HG03378 (cell line): ENCODE measurements around the gene PPP4R2.
"Not testable (repeated sequence)": the region's sequence is repeated elsewhere in the genome, so short reads cannot be mapped to it uniquely, and the experiment has no call there.

Source experiments
- ATAC-seq: cut with Tn5 transposase; IDR thresholded peaks from one replicate; pipeline ENCODE4 v1.9.1; 2021; ENCODE audit warnings: mild to moderate bottlenecking, moderate library complexity; ENCODE audit not compliant: unreplicated experiment

The PPP4R2 gene

GRCh38 chr3:73021301-73021835 is 24.8 kb downstream of the PPP4R2 start:
- no peak for ATAC-seq

- ATAC-seq, result no peak
Observed at GRCh38 chr3:73024836-73025235, 28.2 kb downstream of the PPP4R2 start.

DNA sequence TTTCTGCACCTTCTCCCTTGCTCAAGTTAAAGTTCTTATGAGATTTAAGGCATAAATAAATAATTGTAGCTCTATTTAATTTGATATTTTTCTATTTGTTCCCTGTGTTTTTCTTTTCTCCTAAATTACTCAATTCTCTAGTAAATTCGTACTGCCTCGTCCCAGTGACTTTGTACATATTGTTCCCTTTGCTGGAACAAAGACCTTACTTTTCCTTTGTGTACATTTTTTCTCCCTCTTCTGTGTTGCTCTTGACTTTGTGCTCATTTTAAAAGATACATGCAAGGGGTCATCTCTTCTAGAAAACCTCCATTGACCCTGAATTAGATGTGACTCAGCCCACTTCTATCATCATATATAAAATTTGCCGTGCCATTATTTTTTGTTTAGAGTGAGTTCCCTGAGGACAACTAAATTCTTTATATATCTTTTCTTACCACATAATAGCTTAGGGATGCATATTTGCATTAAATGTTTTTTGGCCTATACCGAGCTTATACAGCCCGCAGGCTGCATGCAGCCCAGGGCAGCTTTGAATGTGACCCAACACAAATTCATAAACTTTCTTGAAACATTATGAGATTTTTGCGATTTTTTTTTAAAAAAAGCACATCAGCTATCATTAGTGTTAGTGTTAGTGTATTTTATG is 29.6 kb downstream of the PPP4R2 start:
- no peak for ATAC-seq

DNA sequence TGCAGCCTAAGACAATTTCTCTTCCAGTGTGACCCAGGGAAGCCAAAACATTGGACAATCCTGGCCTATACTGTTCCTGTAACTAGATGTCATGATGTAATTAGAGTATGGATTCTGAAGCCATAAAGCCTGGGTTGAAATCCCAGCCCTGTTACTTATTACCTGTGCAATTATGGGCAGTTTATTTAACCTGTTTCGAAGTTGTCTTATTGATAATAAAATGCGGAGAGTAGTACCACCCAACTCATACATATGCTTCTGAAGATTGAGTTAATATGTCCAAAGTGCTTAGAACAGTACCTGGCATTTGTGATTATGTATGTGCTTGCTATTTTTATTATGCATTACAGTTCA is 30.1 kb downstream of the PPP4R2 start:
- no peak for ATAC-seq

DNA sequence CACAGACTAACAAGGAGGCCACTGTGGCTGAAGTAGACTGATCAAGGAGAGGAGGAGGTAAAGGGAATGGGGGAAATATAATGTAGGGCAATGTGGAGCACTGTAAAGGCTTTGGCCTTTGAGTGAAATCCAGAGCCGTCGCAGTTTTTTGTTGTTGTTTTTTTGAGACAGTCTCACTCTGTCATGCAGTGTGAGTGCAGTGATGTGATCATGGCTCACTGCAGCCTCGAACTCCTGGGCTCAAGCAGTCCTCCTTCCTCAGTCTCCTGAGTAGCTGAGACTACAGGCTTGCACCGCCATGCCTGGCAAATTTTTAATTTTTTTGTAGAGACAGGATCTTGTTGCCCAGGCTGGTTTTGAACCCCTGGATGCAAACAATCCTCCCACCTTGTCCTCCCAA is 32.2 kb downstream of the PPP4R2 start:
- ATAC-seq, result no peak

- no peak for ATAC-seq
Observed at GRCh38 chr3:73029321-73029796, 32.7 kb downstream of the PPP4R2 start.

- no peak for ATAC-seq
Observed at GRCh38 chr3:73030073-73030597, 33.5 kb downstream of the PPP4R2 start.

DNA sequence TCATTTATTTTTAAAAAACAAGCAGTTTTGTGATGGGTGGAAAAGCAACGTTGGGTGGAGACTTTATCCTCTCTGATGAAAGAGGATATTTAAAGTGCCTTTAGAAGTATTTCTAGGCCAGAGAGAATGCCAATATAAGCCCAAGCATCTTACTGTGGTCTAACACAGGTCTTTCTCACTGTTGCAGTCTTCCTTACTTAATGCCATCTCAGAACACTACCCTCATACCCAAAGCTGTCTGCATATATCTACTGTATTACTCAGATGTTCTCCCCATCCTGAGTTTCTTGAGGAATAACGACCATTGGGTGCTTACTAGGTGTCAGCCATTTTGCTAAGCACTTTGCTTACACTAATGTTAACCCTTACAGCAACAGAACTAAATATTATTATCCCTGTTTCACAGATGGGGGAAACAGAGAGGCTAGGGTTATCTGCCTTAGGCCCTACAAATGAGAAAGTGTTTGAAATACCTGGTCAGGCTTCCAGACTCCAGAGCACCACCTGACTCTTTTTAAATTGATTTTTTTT is 35.0 kb downstream of the PPP4R2 start:
- no peak for ATAC-seq

DNA sequence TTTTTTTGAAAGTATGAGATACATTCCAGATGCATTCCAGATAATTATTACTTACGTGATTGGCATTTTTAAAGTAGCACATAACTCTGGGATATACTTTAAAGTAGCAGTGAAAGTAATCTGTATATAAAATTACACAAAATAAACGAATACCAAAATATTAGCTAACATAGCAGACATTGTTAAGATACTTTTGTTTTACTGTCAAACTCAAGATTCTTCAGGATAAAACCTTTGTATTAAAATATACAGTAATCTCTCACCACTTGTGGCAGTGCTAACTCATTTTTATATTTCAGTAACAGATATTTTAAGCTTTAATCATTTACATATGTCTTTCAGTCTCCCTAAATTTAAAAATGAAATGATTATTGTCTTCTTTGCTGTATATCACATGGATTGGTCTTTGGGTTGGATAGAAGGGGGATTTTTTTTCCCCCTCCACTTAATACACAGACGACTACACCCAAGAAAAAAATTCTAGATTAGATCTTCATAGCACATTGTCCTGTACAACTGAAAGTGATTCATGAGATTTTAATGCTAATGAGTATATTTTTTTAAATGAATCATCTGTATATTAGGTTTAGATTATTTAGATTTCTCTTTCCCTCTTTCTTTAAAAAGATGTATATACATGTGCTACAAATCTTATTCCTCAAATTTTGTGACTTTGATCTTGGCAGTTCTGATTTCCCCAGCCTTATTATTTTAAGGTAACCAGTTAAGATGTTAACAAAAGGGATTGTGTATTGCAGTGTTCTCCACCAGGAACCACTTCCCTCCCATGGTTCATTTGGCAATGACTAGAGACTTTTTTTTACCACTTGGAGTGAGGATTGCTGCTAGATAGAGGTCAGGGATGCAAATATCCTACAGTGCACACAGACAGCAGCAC is 40.3 kb downstream of the PPP4R2 start:
- ATAC-seq, result no peak

- ATAC-seq, result no peak
Observed at GRCh38 chr3:73041537-73041936, 44.9 kb downstream of the PPP4R2 start.

DNA sequence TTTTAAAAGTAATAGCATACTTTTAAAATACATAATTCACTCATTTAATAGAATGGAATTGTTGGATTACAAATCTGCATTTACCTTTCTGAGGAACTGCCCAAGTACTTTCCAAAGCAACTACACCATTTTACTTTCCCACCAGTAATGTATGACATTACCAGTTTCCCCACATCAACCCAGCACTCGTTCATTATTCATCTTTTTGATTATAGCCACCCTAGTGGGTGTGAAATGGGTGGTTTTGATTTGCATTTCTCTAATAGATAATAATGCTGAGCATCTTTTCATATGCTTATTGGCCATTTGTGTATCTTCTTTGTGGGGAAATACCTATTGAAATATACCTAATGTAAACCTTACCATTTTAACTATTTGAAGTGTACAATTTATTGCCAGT is 46.8 kb downstream of the PPP4R2 start:
- ATAC-seq, result no peak

DNA sequence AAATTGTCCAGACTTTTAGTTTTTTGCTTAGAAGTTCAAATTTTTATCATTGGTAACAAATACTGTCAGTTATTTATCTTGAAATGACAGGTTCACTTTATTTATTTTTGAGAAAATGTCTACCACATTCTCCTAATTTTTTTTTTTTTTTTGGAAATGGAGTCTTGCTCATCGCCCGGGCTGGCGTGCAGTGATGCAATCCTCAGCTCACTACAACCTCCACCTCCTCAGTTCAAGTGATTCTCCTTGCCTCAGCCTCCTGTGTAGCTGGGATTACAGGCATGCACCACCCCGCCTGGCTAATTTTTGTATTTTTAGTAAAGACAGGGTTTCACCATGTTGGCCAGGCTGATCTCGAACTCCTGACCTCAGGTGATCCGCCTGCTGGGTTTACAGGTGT is 48.8 kb downstream of the PPP4R2 start:
- ATAC-seq, result no peak

DNA sequence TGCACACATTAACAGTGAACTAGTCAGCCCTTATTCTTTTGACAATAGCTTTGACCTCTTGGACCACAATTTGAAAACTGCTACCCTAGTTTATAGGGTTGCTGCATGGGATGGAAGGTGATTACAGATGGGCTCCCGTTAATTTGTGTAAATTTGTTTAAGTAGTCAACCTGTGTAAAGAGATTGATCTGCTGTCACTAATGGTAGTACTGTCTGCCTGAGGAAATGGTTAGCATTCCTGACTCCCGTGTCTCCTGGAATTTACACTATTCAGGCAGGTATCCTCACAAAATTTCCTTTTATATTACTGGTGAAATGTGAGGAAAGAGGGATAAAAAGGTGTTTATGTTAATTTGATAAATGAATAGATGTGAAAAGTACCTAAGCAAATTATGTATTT is 49.6 kb downstream of the PPP4R2 start:
- no peak for ATAC-seq

GRCh38 chr3:73049319-73049718 is 52.7 kb downstream of the PPP4R2 start:
- no peak for ATAC-seq

GRCh38 chr3:73052857-73053256 is 56.2 kb downstream of the PPP4R2 start:
- no peak for ATAC-seq

- no peak for ATAC-seq
Observed at GRCh38 chr3:73055583-73055982, 59.0 kb downstream of the PPP4R2 start.

DNA sequence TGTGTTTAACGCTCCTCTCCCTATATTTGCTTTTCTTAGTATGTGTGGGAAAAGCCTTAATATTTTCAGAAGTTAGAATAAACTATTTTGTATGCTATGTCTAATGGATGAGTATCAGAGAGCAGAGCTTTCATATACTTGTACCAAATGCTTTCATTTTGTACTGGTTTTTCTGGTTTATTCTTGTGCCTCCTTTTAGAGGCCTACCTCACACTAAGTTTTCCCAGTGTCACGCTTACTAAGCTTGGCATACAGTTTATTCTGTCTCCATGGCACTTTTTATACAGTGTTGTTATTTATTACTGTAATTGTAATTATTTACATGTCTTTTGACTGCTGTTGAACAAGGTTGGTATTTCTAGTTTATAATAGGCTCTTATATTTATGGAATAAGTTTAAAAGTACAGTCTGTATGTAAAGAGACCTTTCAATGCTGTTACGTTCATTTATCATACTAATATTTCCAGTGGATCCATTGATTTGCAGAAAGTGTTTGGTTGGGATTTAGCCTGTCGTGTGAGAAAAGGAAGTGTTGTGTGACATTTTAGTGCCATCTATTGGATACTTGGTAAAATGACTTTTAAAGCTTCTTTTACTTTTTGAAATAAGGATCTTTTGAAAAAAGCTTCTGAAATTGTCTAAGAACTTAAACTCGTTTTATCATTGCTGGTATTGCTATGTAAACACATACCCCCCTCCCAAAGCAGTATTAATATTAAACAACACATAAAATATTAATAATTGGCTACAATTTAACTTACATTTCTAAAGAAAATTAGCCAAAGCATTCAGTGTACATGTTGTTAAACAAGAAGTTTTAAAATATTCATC is 59.6 kb downstream of the PPP4R2 start:
- ATAC-seq, result no peak

DNA sequence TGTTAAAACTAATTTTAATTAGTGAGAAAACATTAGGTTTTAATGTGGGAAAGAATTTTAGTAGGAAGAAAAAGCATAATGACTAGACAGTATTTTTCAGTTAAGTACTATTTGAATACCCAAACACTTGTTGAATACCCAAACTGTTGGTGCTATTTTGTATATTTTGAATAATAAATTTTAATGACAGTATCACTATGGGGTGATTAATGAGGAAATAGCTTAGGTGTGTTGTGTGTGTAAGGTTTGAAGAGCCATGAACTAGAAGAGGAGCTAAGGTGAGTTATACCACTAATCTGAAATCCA is 60.2 kb downstream of the PPP4R2 start:
- ATAC-seq, result no peak

GRCh38 chr3:73060302-73060723 is 63.7 kb downstream of the PPP4R2 start:
- no peak for ATAC-seq

DNA sequence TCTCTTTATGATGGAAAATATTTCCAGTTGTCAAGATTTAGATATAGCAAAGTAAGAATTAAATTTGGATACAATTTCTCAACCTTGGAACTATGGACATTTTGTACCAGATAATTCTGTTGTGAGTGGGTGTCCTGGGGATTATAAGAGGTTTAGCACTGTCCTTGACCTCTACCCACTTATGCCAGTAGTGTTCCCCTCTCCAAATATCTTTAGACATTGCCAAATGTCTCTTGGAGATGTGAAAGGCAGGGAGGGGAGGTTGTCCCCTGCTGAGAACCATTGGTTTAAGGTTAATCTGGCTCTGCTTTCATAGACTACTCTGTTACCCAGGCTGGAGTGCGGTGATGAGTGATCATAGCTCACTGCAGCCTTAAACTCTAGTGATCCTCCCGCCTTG is 64.8 kb downstream of the PPP4R2 start, which contains the start of gene EBLN2:
TSS of gene EBLN2 (plus strand) at position 244 of the 400 bp plus-strand sequence. CDS start 423 bp downstream, outside the sequence.
- no peak for ATAC-seq

GRCh38 chr3:73066243-73066642 is 69.6 kb downstream of the PPP4R2 start:
- not testable (repeated sequence) for ATAC-seq
